Posterior cingulate gyrus (tissue), 11 donors: ENCODE results near the gene SLC35F6.
"Not testable (repeated sequence)": the region's sequence is repeated elsewhere in the genome, so short reads cannot be mapped to it uniquely, and the experiment has no call there.

ENCODE experiments used
- DNase-seq, 10 donors: peaks; one replicate each; pipeline versions ENCODE4 v3.0.0 to v3.0.0-alpha.2; 2020 to 2021; ENCODE audit warnings: mixed read lengths in 3 of 10
- intact Hi-C: fragments of 100-400 bp; cut with DNase I; formaldehyde crosslinking; loops from one replicate; pipeline ENCODE4 v1.15.1; 2023

The SLC35F6 gene

DNA sequence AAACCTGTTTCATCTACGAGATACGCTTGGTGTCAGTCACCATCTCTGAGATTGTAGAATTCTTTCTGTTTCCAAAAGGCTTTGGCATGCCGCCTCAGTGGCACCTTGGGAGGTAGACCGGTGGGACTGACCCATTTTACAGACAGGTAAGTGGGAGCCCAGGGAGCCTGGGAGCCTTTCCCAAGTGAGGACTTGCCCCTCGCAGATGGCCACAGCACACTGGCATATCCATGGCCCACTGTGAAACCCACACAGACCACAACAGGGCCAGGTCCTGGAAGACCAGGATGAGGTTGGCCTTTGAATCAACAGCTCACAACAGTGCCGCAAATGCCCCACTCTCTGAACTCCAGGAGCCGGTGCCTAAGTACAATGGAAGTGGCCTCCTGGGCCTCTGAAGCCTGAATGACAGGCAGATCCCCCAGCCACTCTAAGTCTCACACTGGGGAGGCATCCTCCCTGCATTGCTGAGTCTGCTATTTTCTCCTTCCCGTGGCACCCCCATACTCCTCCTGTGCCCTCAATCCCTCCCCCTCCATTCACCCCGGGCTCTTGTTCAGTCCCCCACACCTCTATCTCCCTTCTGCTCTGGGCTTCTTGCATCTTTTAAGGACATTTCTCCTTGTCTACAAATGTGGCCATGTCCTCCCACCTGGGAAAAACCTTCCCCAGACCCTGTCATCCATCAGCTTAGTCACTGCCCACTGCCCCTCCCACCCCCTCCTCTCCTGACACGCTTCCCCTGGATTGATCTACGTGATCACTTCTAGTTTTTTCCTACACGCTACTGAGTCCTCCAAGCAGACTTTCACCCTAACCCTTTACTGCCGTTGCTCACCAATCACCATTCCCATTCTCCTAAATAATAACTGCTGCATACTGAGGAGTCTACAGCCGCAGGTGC is 48.0 kb downstream of the SLC35F6 start:
- intact Hi-C loops: loop anchor here (1.0 kb wide), 1 partner anchor 43 kb away; no protein-coding TSS in a partner anchor

GRCh38 chr2:26812731-26813130 is 48.6 kb downstream of the SLC35F6 start:
- no peak for DNase-seq
- intact Hi-C loops: no loop called here

More for the DNA sequence above, 48.0 kb downstream of the SLC35F6 start:
- peak in 1 of 10 donors; percentile 67 for DNase-seq

GRCh38 chr2:26814072-26814765 is 50.1 kb downstream of the SLC35F6 start:
- DNase-seq, intact Hi-C loops: not testable (repeated sequence)

DNA sequence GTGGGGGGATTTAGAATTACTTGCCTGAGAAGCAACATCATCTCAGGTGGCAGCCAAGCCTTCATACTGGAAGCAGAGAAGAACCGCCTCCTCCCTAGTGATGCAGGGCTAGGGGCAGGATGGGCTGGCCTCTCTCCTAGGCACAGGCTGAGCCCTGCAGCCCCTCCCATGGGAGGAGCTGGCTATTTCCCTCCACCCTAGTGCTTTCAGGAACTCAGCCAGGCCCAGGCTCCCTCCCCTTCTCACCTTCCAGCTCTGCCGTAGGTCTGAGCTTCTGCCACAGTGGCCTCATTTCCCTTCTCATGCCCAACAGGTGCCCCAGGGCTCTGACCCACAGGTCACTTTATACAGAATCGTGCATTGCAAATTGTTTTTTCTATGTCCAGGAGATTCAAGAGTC is 52.8 kb downstream of the SLC35F6 start:
- no peak for DNase-seq

DNA sequence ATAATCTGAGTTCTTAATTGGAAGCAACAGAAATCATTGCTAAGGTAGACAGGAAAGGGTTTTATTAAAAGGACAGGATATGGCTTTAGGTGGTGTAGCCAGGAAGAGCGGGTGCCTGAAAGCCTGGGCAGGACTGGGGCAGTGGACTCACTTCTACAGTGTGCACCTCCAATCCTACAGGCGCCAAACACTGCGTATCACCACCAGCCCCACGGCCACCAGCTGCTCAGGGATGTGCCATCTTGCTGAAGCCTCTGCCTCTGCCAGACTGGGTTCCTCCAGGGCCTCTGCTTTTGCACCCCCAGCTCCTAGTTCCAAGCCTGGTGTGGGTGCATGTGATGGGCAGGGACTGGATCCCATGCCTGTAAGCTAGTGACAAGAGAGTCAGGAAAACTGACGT is 54.2 kb downstream of the SLC35F6 start:
- intact Hi-C loops: no loop called here
- no peak for DNase-seq

More for the DNA sequence above, 52.8 kb downstream of the SLC35F6 start:
- intact Hi-C loops: no loop called here

DNA sequence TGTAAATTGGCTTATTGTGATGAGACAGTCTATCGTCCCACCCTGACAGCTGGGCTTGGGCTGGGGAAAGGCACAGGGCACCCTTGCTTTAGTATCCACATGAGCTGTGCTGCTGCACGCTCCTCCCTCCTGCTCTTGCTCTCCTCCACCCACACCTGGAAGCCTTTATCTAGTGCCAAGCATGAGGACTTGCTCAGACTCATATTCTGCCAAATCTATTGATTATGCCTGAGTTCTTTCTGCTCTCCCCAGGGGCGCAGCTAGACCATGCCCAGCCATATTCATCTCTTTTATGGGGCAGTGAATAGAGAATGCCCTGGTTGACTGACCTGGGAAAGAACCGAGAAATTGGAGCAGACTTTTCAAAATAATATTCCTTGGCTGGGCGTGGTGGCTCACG is 54.9 kb downstream of the SLC35F6 start:
- no peak for DNase-seq

GRCh38 chr2:26820932-26821331 is 56.8 kb downstream of the SLC35F6 start:
- intact Hi-C loops: no loop called here
- no peak for DNase-seq

More for the DNA sequence above, 54.9 kb downstream of the SLC35F6 start:
- intact Hi-C loops: no loop called here

DNA sequence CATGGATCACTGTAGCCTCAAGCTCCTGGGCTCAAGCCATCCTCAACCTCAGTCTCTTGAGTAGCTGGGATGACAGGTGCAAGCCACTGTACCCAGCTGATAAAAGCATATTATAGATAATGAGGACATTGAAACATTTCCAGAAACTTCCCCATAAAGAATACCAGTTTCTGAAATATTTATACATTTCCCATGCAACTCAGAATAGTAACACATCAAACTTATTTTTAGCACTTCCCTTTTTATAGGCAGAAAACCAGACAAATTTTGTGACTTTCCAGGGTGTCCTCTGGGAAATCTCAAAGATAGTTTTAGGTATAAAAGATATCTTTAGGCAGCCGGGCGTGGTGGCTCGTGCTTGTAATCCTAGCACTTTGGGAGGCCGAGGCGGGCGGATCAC is 58.8 kb downstream of the SLC35F6 start:
- intact Hi-C loops: no loop called here
- DNase-seq: no peak
